ENCODE data around the gene HNRNPD.

DNA sequence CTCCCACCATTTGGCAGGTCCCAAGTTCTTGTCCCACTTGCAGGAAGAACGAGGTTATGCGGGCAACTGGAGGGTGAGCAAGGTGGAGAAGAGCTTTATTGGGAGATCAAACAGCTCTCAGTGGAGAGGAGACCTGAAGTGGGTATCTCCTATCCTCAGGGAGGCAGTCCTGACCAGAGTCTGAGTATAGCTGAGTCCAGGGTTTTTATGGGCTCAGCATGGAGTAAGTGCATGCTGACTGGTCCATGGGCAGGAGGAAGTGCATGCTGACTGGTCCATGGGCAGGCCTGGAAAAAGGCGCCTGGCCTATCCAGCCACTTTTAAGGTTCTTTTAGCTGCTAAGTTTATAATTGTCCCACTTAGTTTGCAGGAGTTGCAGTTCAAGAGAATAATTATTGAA is 7.4 kb upstream of the HNRNPD start:
- TF ChIP-seq, protein P1, sequence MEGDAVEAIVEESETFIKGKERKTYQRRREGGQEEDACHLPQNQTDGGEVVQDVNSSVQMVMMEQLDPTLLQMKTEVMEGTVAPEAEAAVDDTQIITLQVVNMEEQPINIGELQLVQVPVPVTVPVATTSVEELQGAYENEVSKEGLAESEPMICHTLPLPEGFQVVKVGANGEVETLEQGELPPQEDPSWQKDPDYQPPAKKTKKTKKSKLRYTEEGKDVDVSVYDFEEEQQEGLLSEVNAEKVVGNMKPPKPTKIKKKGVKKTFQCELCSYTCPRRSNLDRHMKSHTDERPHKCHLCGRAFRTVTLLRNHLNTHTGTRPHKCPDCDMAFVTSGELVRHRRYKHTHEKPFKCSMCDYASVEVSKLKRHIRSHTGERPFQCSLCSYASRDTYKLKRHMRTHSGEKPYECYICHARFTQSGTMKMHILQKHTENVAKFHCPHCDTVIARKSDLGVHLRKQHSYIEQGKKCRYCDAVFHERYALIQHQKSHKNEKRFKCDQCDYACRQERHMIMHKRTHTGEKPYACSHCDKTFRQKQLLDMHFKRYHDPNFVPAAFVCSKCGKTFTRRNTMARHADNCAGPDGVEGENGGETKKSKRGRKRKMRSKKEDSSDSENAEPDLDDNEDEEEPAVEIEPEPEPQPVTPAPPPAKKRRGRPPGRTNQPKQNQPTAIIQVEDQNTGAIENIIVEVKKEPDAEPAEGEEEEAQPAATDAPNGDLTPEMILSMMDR (IDR thresholded peaks at IDR 0.05; ENCODE audit: low read depth, low read length): no peak
- no peak for TF ChIP-seq POLR2A (IDR thresholded peaks at IDR 0.05; ENCODE audit: extremely low read depth, insufficient read length)
- TF ChIP-seq, protein P2, sequence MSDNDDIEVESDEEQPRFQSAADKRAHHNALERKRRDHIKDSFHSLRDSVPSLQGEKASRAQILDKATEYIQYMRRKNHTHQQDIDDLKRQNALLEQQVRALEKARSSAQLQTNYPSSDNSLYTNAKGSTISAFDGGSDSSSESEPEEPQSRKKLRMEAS (IDR thresholded peaks at IDR 0.05; ENCODE audit: low read depth, low read length): no peak
